ENCODE results near the gene SH3RF1.
A peak's percentile ranks its signal among the peaks of the same experiment; 100 is the strongest.

SH3RF1 gene

GRCh38 chr4:169090484-169091215 is 180.1 kb downstream of the SH3RF1 start:
- no peak overlapping the region for H3K4me3 ChIP-seq (ENCODE audit: low read depth, low read length)
- TF ChIP-seq CTCF (IDR thresholded peaks at IDR 0.05; ENCODE audit: control insufficient read depth, extremely low read depth, insufficient read depth): no peak
- DNase-seq (ENCODE audit: low read depth): no peak

GRCh38 chr4:169089004-169089403 is 181.8 kb downstream of the SH3RF1 start:
- no peak for TF ChIP-seq CTCF (IDR thresholded peaks at IDR 0.05; ENCODE audit: control insufficient read depth, extremely low read depth, insufficient read depth)
- no peak for DNase-seq (ENCODE audit: low read depth)

GRCh38 chr4:169084954-169085353 is 185.8 kb downstream of the SH3RF1 start:
- no peak for TF ChIP-seq CTCF (IDR thresholded peaks at IDR 0.05; ENCODE audit: control insufficient read depth, extremely low read depth, insufficient read depth)
- no peak overlapping the region for H3K4me3 ChIP-seq (ENCODE audit: low read depth, low read length)
- no peak for DNase-seq (ENCODE audit: low read depth)

More at GRCh38 chr4:169089004-169089403, 181.8 kb downstream of the SH3RF1 start:
- no peak overlapping the region for H3K4me3 ChIP-seq (ENCODE audit: low read depth, low read length)

- no peak overlapping the region for H3K4me3 ChIP-seq (ENCODE audit: low read depth, low read length)
- TF ChIP-seq CTCF (IDR thresholded peaks at IDR 0.05; ENCODE audit: control insufficient read depth, extremely low read depth, insufficient read depth): no peak
- no peak for DNase-seq (ENCODE audit: low read depth)
These were observed 189.8 kb downstream of the SH3RF1 start for GRCh38 chr4:169080981-169081380.

- no peak overlapping the region for H3K4me3 ChIP-seq (ENCODE audit: low read depth, low read length)
- peak; percentile 48 for DNase-seq (ENCODE audit: low read depth)
- TF ChIP-seq CTCF (IDR thresholded peaks at IDR 0.05; ENCODE audit: control insufficient read depth, extremely low read depth, insufficient read depth): no peak
These were observed 190.6 kb downstream of the SH3RF1 start for GRCh38 chr4:169079942-169080827.

GRCh38 chr4:169074117-169074516 is 196.6 kb downstream of the SH3RF1 start:
- DNase-seq (ENCODE audit: low read depth): no peak
- H3K4me3 ChIP-seq (ENCODE audit: low read depth, low read length): no peak overlapping the region
- no peak for TF ChIP-seq CTCF (IDR thresholded peaks at IDR 0.05; ENCODE audit: control insufficient read depth, extremely low read depth, insufficient read depth)

Data from LNCaP clone FGC (cell line).